Measurements from ENCODE around the gene ITPR3.

- TF ChIP-seq CTCF (conservative IDR thresholded peaks at IDR 0.05), result no peak
- no peak for TF ChIP-seq ZFX (IDR thresholded peaks at IDR 0.05)
These were observed 96.9 kb downstream of the ITPR3 start for GRCh38 chr6:33717934-33718455.

Measured in C4-2B (cell line).